Neural progenitor cell (in vitro differentiated cells): ENCODE data around the gene DRAP1. TPM values are rescaled to one million over a fixed set of nuclear protein-coding genes. Genes with fewer than 3 reads are reported as not detected.
"Not testable (repeated sequence)": the region's sequence is repeated elsewhere in the genome, so short reads cannot be mapped to it uniquely, and the experiment has no call there.

Experiments
- DNase-seq: peaks from one replicate; pipeline ENCODE4 v3.0.0-alpha.2; 2016; ENCODE audit warnings: low spot score
- H2AFZ ChIP-seq: fragments of 200-600 bp; sonication (generic); replicated peaks from 2 replicates; pipeline ENCODE4 v1.6.1; 2016; ENCODE audit warnings: antibody characterized with exemption
- H3F3A ChIP-seq: fragments of 200-600 bp; sonication (generic); 2 replicates; pipeline ENCODE4 v1.6.1; 2016; ENCODE audit warnings: antibody characterized with exemption, low read depth
- H3K27ac ChIP-seq: fragments of 200-600 bp; sonication (generic); 2 replicates; pipeline ENCODE4 v1.5.1; 2016; ENCODE audit warnings: mild to moderate bottlenecking
- H3K27me3 ChIP-seq: fragments of 200-600 bp; sonication (generic); 2 replicates; pipeline ENCODE4 v1.6.1; 2016; ENCODE audit warnings: mild to moderate bottlenecking, moderate library complexity
- H3K36me3 ChIP-seq: fragments of 200-600 bp; sonication (generic); 2 replicates; pipeline ENCODE4 v1.5.1; 2016
- H3K4me1 ChIP-seq: fragments of 200-600 bp; sonication (generic); 2 replicates; pipeline ENCODE4 v1.6.1; 2016; ENCODE audit warnings: mixed run types
- H3K4me2 ChIP-seq: fragments of 200-600 bp; sonication (generic); 2 replicates; pipeline ENCODE4 v1.6.1; 2016
- H3K4me3 ChIP-seq: fragments of 200-600 bp; sonication (generic); 2 replicates; pipeline ENCODE4 v1.5.1; 2016
- H3K79me2 ChIP-seq: fragments of 200-600 bp; sonication (generic); 2 replicates; pipeline ENCODE4 v1.6.1; 2016; ENCODE audit warnings: low read depth
- H3K9ac ChIP-seq: fragments of 200-600 bp; sonication (generic); 2 replicates; pipeline ENCODE4 v1.6.1; 2016
- H3K9me3 ChIP-seq: fragments of 200-600 bp; sonication (generic); 2 replicates; pipeline ENCODE4 v1.5.1; 2016; ENCODE audit warnings: low read depth
- H4K20me1 ChIP-seq: fragments of 200-600 bp; sonication (generic); 2 replicates; pipeline ENCODE4 v1.6.1; 2016; ENCODE audit warnings: low read depth
- H3K27ac Mint-ChIP-seq: 3 replicates; pipeline ENCODE4 v1.8.0; 2021; ENCODE audit warnings: mixed read lengths
- H3K27me3 Mint-ChIP-seq: 2 replicates; pipeline ENCODE4 v1.8.0; 2022; ENCODE audit warnings: low read depth, mild to moderate bottlenecking, inconsistent platforms, moderate library complexity, mixed read lengths; ENCODE audit not compliant: insufficient read depth
- H3K36me3 Mint-ChIP-seq: 3 replicates; pipeline ENCODE4 v1.8.0; 2021; ENCODE audit warnings: mixed read lengths
- H3K4me1 Mint-ChIP-seq: 3 replicates; pipeline ENCODE4 v1.8.0; 2021; ENCODE audit warnings: mixed read lengths
- H3K4me3 Mint-ChIP-seq: 3 replicates; pipeline ENCODE4 v1.8.0; 2021; ENCODE audit warnings: mild to moderate bottlenecking, moderate library complexity, mixed read lengths
- H3K9me3 Mint-ChIP-seq: 3 replicates; pipeline ENCODE4 v1.8.0; 2020; ENCODE audit warnings: mixed read lengths
- CTCF ChIP-seq: fragments of 200-600 bp; sonication (generic); IDR thresholded peaks from 2 replicates; pipeline ENCODE4 v1.5.1; 2017; ENCODE audit warnings: antibody characterized with exemption, mild to moderate bottlenecking
- EZH2 ChIP-seq: fragments of 200-600 bp; sonication (generic); IDR thresholded peaks from 2 replicates; pipeline ENCODE4 v1.6.1; 2017; ENCODE audit warnings: antibody characterized with exemption, mild to moderate bottlenecking, moderate library complexity
- EZH2phosphoT487 ChIP-seq: fragments of 200-600 bp; sonication (generic); IDR thresholded peaks from 2 replicates; pipeline ENCODE4 v1.6.1; 2017; ENCODE audit warnings: antibody characterized with exemption
- total RNA-seq: library from RNA; depleted of rRNA; stranded (reverse); fragments of >200 nt; gene quantifications from 2 replicates; pipeline ENCODE4 v1.2.3, GENCODE V29; 2015; ENCODE audit warnings: low replicate concordance

Gene DRAP1
- total RNA-seq, 1 donor from 2014 or later: 51.0 TPM

GRCh38 chr11:65891219-65892136, 27.7 kb upstream of the DRAP1 start:
- no peak for TF ChIP-seq EZH2phosphoT487
- no peak for TF ChIP-seq EZH2
- TF ChIP-seq CTCF: peak; percentile 52
- Histone ChIP-seq H3K27me3 (peaks cover 24% of the 10 kb centered on the region), H3K4me2 (peak overlapping the region; percentile 91), H3K9me3 (no peaks in the 10 kb centered on the region), H3F3A (peaks cover 45% of the 10 kb centered on the region), H3K4me1 (peaks cover 24% of the 10 kb centered on the region), H4K20me1 (peaks cover 14% of the 10 kb centered on the region), H3K79me2 (peaks cover 27% of the 10 kb centered on the region), H3K9ac (no peak overlapping the region), H2AFZ (peak overlapping the region; percentile 15), H3K36me3 (no peaks in the 10 kb centered on the region), H3K4me3 (peak overlapping the region; percentile 66), H3K27ac (no peak overlapping the region)
- H3K9me3 Mint-ChIP-seq: no peaks in the 10 kb centered on the region
- peaks cover 50% of the 10 kb centered on the region for H3K4me1 Mint-ChIP-seq
- H3K27ac Mint-ChIP-seq: no peak overlapping the region
- H3K36me3 Mint-ChIP-seq: peaks cover 5% of the 10 kb centered on the region
- H3K27me3 Mint-ChIP-seq: peaks cover 10% of the 10 kb centered on the region
- H3K4me3 Mint-ChIP-seq: peak overlapping the region; percentile 86
- peak; percentile 79 for DNase-seq

- H3K27me3 ChIP-seq: peaks cover 29% of the 10 kb centered on the region
- not testable (repeated sequence) for H3K9me3 Mint-ChIP-seq, H3K36me3 ChIP-seq, H3K9ac ChIP-seq, H3K36me3 Mint-ChIP-seq, DNase-seq, H3K27ac ChIP-seq, H3K27ac Mint-ChIP-seq, H3K9me3 ChIP-seq, H2AFZ ChIP-seq
- Mint-ChIP-seq H3K4me3 (peak overlapping the region; percentile 86), H3K27me3 (peaks cover 12% of the 10 kb centered on the region), H3K4me1 (peaks cover 44% of the 10 kb centered on the region)
- H3K4me2 ChIP-seq: peak overlapping the region; percentile 91
- H3K79me2 ChIP-seq: peaks cover 21% of the 10 kb centered on the region
- peaks cover 23% of the 10 kb centered on the region for H3K4me1 ChIP-seq
- peaks cover 14% of the 10 kb centered on the region for H4K20me1 ChIP-seq
- H3F3A ChIP-seq: peaks cover 44% of the 10 kb centered on the region
- peak overlapping the region; percentile 66 for H3K4me3 ChIP-seq
Observed at GRCh38 chr11:65892137-65892540, 27.1 kb upstream of the DRAP1 start.

- H4K20me1 ChIP-seq: peaks cover 14% of the 10 kb centered on the region
- Mint-ChIP-seq H3K9me3 (no peaks in the 10 kb centered on the region), H3K27ac (peak overlapping the region; percentile 16)
Observed at GRCh38 chr11:65892661-65893317, 26.4 kb upstream of the DRAP1 start.

More at GRCh38 chr11:65892661-65893317, 26.4 kb upstream of the DRAP1 start:
- peaks cover 17% of the 10 kb centered on the region for H3K4me1 ChIP-seq
- H3K27me3 ChIP-seq: peaks cover 36% of the 10 kb centered on the region
- no peaks in the 10 kb centered on the region for H3K36me3 ChIP-seq
- H3K27me3 Mint-ChIP-seq: peaks cover 15% of the 10 kb centered on the region
- H3K4me1 Mint-ChIP-seq: peaks cover 38% of the 10 kb centered on the region
- TF ChIP-seq EZH2phosphoT487 (no peak), CTCF (no peak), EZH2 (no peak)
- H3K4me2 ChIP-seq: peak overlapping the region; percentile 5
- DNase-seq: no peak
- H3K9me3 ChIP-seq: no peaks in the 10 kb centered on the region
- H3K36me3 Mint-ChIP-seq: no peaks in the 10 kb centered on the region
- H3K79me2 ChIP-seq: peaks cover 14% of the 10 kb centered on the region
- H3K9ac ChIP-seq: no peak overlapping the region
- H2AFZ ChIP-seq: no peak overlapping the region
- H3F3A ChIP-seq: peaks cover 37% of the 10 kb centered on the region
- H3K4me3 Mint-ChIP-seq: peak overlapping the region; percentile 86
- H3K27ac ChIP-seq: no peak overlapping the region
- H3K4me3 ChIP-seq: no peak overlapping the region
